K562 (cell line): ENCODE measurements around the gene TCF19. TPM values are rescaled to one million over a fixed set of nuclear protein-coding genes. Genes with fewer than 3 reads are reported as not detected.

Experiments used
- CREB3 ChIP-seq: fragments of 450-650 bp; conservative IDR thresholded peaks from 2 replicates; pipeline ENCODE4 v1.6.1; 2016; ENCODE audit warnings: missing genetic modification characterization, low read depth, mild to moderate bottlenecking, missing compliant biosample characterization, moderate library complexity
- CTBP1 ChIP-seq: fragments of 450-650 bp; IDR thresholded peaks from 2 replicates; pipeline ENCODE4 v1.6.1; 2016; ENCODE audit warnings: borderline replicate concordance
- MCM7 ChIP-seq, 2 experiments: fragments of 450-650 bp; IDR thresholded peaks; 2 replicates each; pipeline ENCODE4 v1.6.1; 2016 to 2018
- NRF1 ChIP-seq, 2 experiments: fragments of 450-650 bp; IDR thresholded peaks in 1 of 2; conservative IDR thresholded peaks in 1 of 2; 2 replicates each; pipeline ENCODE4 v1.6.1; 2014; ENCODE audit warnings: mild to moderate bottlenecking in 2 of 2
- OTX1 ChIP-seq: fragments of 450-650 bp; formaldehyde crosslinking; IDR thresholded peaks from 2 replicates; pipeline ENCODE4 v1.4.0; 2022; ENCODE audit warnings: mild to moderate bottlenecking
- PHB ChIP-seq: fragments of 250-450 bp; sonication (Bioruptor Pico); IDR thresholded peaks from 2 replicates; pipeline ENCODE4 v1.5.0; 2021
- SMAD4 ChIP-seq: fragments of 250-450 bp; sonication (Bioruptor Pico); conservative IDR thresholded peaks from 2 replicates; pipeline ENCODE4 v1.8.0; 2021; ENCODE audit warnings: inconsistent platforms, mild to moderate bottlenecking, moderate library complexity
- polyA plus RNA-seq, 8 experiments: library from polyadenylated mRNA; depleted of rRNA in 4 of 8; stranded (reverse) in 5 of 8; unstranded in 3 of 8; fragments of >200 nt; fragmentation: Nextera tagmentation in 2 of 8; fragmentation: Illumina TruSeq in 1 of 8; extraction: Ambion mirVana in 2 of 8; extraction: Trizol in 1 of 8; gene quantifications; 2 replicates each; pipeline versions ENCODE4 v1.2.1 to v1.2.3, GENCODE V29; 2011 to 2014; ENCODE audit warnings: inconsistent platforms in 1 of 8, missing spikeins in 1 of 8
- total RNA-seq, 7 experiments: library from RNA; depleted of rRNA in 6 of 7; stranded (reverse); fragments of >200 nt in 6 of 7; fragmentation: Illumina TruSeq in 2 of 7; extraction: Trizol in 2 of 7; gene quantifications; 2 replicates each; pipeline versions ENCODE4 v1.2.1 to v1.2.3, GENCODE V29; 2011 to 2021; ENCODE audit warnings: low replicate concordance in 1 of 7
- TF ChIP-seq, protein P1 (sequence below): fragments of 250-450 bp; sonication (Bioruptor Pico); IDR thresholded peaks from 2 replicates; pipeline ENCODE4 v1.4.0; 2020; ENCODE audit warnings: borderline replicate concordance
- TF ChIP-seq, protein P2 (sequence below): fragments of 250-450 bp; sonication (Bioruptor Pico); IDR thresholded peaks from 2 replicates; pipeline ENCODE4 v1.8.0; 2022; ENCODE audit warnings: moderate library complexity, mild to moderate bottlenecking, inconsistent platforms

TCF19 gene
- total and polyA plus RNA-seq, 9 of the 15 experiments (the other 6 are each of a cell fraction or from before 2014, with no cell fraction given), result 4.2 to 42.5 (median 25.7) TPM

- 0 out of 2 replicates have a peak, but pooled peaks have one; percentile 7 for TF ChIP-seq OTX1 (CRISPR knock-in tag)
- TF ChIP-seq CTBP1, result peak; percentile 39; the same call in 1 of the 2 replicates
- TF ChIP-seq PHB (CRISPR knock-in tag), result 0 out of 2 replicates have a peak, but pooled peaks have one; percentile 35
- no peak for TF ChIP-seq MCM7 (IDR thresholded peaks at IDR 0.05)
- no peak for TF ChIP-seq CREB3 (tag)
- TF ChIP-seq, protein P1, sequence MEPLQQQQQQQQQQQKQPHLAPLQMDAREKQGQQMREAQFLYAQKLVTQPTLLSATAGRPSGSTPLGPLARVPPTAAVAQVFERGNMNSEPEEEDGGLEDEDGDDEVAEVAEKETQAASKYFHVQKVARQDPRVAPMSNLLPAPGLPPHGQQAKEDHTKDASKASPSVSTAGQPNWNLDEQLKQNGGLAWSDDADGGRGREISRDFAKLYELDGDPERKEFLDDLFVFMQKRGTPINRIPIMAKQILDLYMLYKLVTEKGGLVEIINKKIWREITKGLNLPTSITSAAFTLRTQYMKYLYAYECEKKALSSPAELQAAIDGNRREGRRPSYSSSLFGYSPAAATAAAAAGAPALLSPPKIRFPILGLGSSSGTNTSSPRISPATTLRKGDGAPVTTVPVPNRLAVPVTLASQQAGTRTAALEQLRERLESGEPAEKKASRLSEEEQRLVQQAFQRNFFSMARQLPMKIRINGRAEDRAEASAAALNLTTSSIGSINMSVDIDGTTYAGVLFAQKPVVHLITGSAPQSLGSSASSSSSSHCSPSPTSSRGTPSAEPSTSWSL (CRISPR knock-in tag), result no peak
- peak; percentile 18; the same call in 1 of the 2 replicates for TF ChIP-seq SMAD4 (CRISPR knock-in tag)
- peak; percentile 21 to 42; a peak in 1 of 4 replicates for TF ChIP-seq NRF1 (conservative IDR thresholded peaks at IDR 0.05 in 1 of 2, IDR thresholded peaks at IDR 0.05 in 1 of 2)
- TF ChIP-seq, protein P2, sequence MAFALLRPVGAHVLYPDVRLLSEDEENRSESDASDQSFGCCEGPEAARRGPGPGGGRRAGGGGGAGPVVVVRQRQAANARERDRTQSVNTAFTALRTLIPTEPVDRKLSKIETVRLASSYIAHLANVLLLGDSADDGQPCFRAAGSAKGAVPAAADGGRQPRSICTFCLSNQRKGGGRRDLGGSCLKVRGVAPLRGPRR (CRISPR knock-in tag), result no peak
Measured at GRCh38 chr6:31169123-31169857, 10.9 kb downstream of the TCF19 start (continued).
